Adrenal gland (tissue), 12 donors: ENCODE data around the gene PPFIA2. TPM values are rescaled to one million over a fixed set of nuclear protein-coding genes. Genes with fewer than 3 reads are reported as not detected.

ENCODE experiments used
- DNase-seq, 7 donors: peaks; one replicate each; pipeline ENCODE4 v3.0.0-alpha.2; 2019 to 2020
- H3K27ac ChIP-seq, 5 donors: fragments of 200-600 bp; sonication (generic) in 4 of 5; 1 replicate in 3 of 5; 2 replicates in 2 of 5; pipeline versions ENCODE4 v1.5.1 to v1.8.0; 2016 to 2020; ENCODE audit warnings: mild to moderate bottlenecking in 1 of 5
- H3K27me3 ChIP-seq: fragments of 200-600 bp; 2 replicates; pipeline ENCODE4 v1.8.0; 2021
- H3K36me3 ChIP-seq, 2 donors: fragments of 200-600 bp; replicated peaks in 1 of 2; 1 replicate in 1 of 2; 2 replicates in 1 of 2; pipeline versions ENCODE4 v1.5.1 to v1.8.0; 2018 to 2022
- H3K4me1 ChIP-seq, 2 donors: fragments of 200-600 bp; replicated peaks in 1 of 2; 1 replicate in 1 of 2; 2 replicates in 1 of 2; pipeline versions ENCODE4 v1.5.1 to v1.8.0; 2018 to 2021
- H3K4me3 ChIP-seq, 4 donors: fragments of 200-600 bp; sonication (generic) in 3 of 4; one replicate each; pipeline ENCODE4 v1.5.1; 2016 to 2018
- H3K9me3 ChIP-seq, 3 donors: fragments of 200-600 bp; sonication (generic) in 1 of 3; replicated peaks in 1 of 3; 1 replicate in 2 of 3; 2 replicates in 1 of 3; pipeline versions ENCODE4 v1.5.1 to v1.8.0; 2016 to 2021
- POLR2A ChIP-seq, 2 donors: fragments of 450-650 bp; IDR thresholded peaks; one replicate each; pipeline ENCODE4 v1.6.1; 2017; ENCODE audit warnings: antibody characterized with exemption in 2 of 2, mild to moderate bottlenecking in 2 of 2, moderate library complexity in 1 of 2
- WGBS, 4 donors: extraction: QIAGEN DNeasy Blood & Tissue Kit in 2 of 4; methylation state at CpG; one replicate each; pipeline versions ENCODE4 v1.1.5 to v1.1.7; 2013 to 2017; 5-methylcytosine and 5-hydroxymethylcytosine counted together
- intact Hi-C, 2 donors: fragments of 100-400 bp; cut with DNase I; formaldehyde crosslinking; loops; one replicate each; pipeline versions ENCODE4 v1.14.1 to v1.15.0; 2022 to 2023
- polyA plus RNA-seq, 3 donors: library from polyadenylated mRNA; stranded (reverse); fragments of 200-250 nt in 2 of 3; fragments of 350-450 nt in 1 of 3; fragmentation: Illumina TruSeq in 1 of 3; extraction: RNeasy Lipid Tissue Mini Kit (QIAGEN cat#74804) in 1 of 3; gene quantifications; one replicate each; pipeline ENCODE4 v1.2.3, GENCODE V29; 2013 to 2014
- total RNA-seq, 9 donors: library from RNA; depleted of rRNA in 4 of 9; stranded (reverse); fragments of >200 nt in 4 of 9; fragments of 120-200 nt in 1 of 9; fragmentation: NEBNext Ultra II Directional in 1 of 9; extraction: Animal tissue kit (Norgen Biotek cat#: 25700) in 1 of 9; gene quantifications; one replicate each; pipeline versions ENCODE4 v1.1.0 to v1.2.4, GENCODE V29; 2013 to 2023
- TF ChIP-seq, protein P1 (sequence below), 6 experiments: fragments of 450-650 bp in 4 of 6; fragments of 200-600 bp in 2 of 6; sonication (generic) in 1 of 6; IDR thresholded peaks; 1 replicate in 5 of 6; 2 replicates in 1 of 6; pipeline versions ENCODE4 v1.5.1 to v1.8.0; 2016 to 2021; ENCODE audit warnings: antibody characterized with exemption in 6 of 6, mild to moderate bottlenecking in 2 of 6, moderate library complexity in 1 of 6
- donor health status: healthy with polysubstance abuse.
- donor health status: Bipolar disorder and iron deficiency.
- donor health status: DM: yes; HTN: yes; CAD: no.
- donor health status: DM: no; HTN: no; CAD: no.
- donor health status: DM: no; HTN: no; CAD: no.
- donor health status: DM: yes; HTN: yes; CAD: no.

The PPFIA2 gene
- total and polyA plus RNA-seq, 12 donors: 0.35 to 16.4 (median 2.4) TPM

DNA sequence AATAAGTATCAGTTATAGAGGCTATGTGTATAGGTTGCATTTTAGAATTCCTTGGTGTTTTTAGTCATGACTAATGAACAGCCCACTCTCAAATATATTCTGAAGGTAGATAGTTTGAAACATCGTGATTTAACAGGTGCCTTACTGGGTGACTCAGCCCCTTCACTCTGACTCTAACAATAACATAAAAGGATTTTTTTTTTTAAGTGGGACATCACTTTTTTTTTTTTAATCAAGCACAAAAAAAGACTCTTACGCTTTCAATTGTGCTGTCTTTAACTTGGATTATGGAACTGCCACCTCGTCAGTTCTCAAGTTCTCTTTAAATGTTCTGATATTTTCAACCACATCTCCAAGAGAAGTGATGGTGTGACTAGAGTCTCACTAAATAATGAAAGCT, 46.6 kb downstream of the PPFIA2 start:
- intact Hi-C loops: no loop called here

DNA sequence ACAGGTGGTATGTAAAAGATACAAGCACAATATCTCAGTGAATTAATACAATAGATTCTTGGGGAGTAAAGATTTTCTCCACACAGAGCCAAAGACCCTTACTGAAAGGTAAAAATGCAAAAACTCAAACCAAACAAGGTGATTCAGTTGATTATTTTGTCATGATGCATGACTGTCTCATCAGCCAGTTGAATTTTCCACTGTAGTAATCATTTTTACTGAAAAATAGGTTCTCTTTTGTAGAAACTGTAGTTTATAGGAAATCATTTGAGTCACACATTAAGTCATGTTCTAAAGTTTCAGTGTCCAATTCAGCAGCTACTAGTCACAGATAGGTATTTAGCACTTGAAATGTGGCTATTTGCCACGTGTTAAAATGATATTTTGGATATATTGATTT, 53.6 kb downstream of the PPFIA2 start:
- Histone ChIP-seq H3K4me3 (no peak overlapping the region), H3K9me3 (no peaks in the 10 kb centered on the region), H3K27me3 (no peaks in the 10 kb centered on the region), H3K27ac (no peak overlapping the region), H3K4me1 (no peaks in the 10 kb centered on the region), H3K36me3 (no peaks in the 10 kb centered on the region)
- intact Hi-C loops: no loop called here
- no peak for DNase-seq
- no peak for TF ChIP-seq POLR2A (IDR thresholded peaks at IDR 0.05)
- TF ChIP-seq, protein P1, sequence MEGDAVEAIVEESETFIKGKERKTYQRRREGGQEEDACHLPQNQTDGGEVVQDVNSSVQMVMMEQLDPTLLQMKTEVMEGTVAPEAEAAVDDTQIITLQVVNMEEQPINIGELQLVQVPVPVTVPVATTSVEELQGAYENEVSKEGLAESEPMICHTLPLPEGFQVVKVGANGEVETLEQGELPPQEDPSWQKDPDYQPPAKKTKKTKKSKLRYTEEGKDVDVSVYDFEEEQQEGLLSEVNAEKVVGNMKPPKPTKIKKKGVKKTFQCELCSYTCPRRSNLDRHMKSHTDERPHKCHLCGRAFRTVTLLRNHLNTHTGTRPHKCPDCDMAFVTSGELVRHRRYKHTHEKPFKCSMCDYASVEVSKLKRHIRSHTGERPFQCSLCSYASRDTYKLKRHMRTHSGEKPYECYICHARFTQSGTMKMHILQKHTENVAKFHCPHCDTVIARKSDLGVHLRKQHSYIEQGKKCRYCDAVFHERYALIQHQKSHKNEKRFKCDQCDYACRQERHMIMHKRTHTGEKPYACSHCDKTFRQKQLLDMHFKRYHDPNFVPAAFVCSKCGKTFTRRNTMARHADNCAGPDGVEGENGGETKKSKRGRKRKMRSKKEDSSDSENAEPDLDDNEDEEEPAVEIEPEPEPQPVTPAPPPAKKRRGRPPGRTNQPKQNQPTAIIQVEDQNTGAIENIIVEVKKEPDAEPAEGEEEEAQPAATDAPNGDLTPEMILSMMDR (IDR thresholded peaks at IDR 0.05): no peak
- 56 to 76% (median 67%) methylated on average over 1 of the region's 1 CpG for WGBS, 4 donors

More for the DNA sequence above, 46.6 kb downstream of the PPFIA2 start:
- no peak for TF ChIP-seq POLR2A (IDR thresholded peaks at IDR 0.05)
- TF ChIP-seq, protein P1 (IDR thresholded peaks at IDR 0.05): no peak
- Histone ChIP-seq H3K27ac (no peak overlapping the region), H3K36me3 (no peaks in the 10 kb centered on the region), H3K9me3 (no peaks in the 10 kb centered on the region), H3K4me3 (no peak overlapping the region), H3K27me3 (no peaks in the 10 kb centered on the region), H3K4me1 (no peaks in the 10 kb centered on the region)
- WGBS, 4 donors: 75 to 87% (median 76%) methylated on average over 3 of the region's 3 CpGs
- no peak for DNase-seq

DNA sequence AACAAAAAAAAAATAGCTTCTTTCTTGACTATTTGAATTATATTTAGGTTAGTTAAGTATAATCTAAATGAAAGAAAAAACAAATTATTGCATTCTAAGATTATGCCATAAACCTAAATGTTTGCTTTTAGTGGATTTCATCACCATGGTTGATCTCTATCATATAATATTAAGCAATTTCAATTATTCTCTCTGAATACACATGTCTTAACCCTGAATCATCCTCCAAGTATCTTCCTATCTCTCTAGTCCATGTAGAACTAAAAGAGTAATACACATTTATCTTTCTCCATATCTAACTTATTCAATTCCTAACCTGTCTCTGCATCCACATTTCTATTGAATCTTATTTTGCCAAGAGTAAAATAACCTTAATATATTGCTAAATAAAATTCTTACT, 59.6 kb downstream of the PPFIA2 start:
- H3K27me3 ChIP-seq: no peaks in the 10 kb centered on the region
- no peaks in the 10 kb centered on the region for H3K9me3 ChIP-seq
- intact Hi-C loops: no loop called here
- no peaks in the 10 kb centered on the region for H3K4me1 ChIP-seq
- no peak overlapping the region for H3K27ac ChIP-seq
- DNase-seq: no peak
- no peak overlapping the region for H3K4me3 ChIP-seq
- no peaks in the 10 kb centered on the region for H3K36me3 ChIP-seq
- no peak for TF ChIP-seq POLR2A (IDR thresholded peaks at IDR 0.05)
- TF ChIP-seq, protein P1 (IDR thresholded peaks at IDR 0.05): no peak

DNA sequence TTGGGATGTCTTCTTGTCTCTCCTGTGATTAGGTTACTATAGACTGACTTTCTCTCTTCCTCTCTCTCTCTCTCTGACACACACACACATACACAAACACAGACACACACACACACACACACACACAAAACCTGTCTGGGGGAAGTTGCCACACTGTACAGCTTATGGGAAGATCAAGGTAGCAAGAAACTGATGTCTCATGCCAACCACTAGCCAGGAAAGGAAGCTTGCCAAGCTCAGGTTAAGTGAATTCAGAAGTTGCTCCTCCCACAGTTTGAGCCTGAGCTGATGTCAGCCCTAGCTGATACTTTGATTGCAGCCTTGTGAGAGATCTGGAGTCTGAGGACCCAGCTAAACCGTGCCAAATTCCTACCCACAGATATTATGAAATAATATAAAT, 67.1 kb downstream of the PPFIA2 start:
- no peaks in the 10 kb centered on the region for H3K4me1 ChIP-seq
- no peak overlapping the region for H3K27ac ChIP-seq
- intact Hi-C loops: no loop called here
- DNase-seq: no peak
- no peak for TF ChIP-seq POLR2A (IDR thresholded peaks at IDR 0.05)
- TF ChIP-seq, protein P1 (IDR thresholded peaks at IDR 0.05): no peak
- no peaks in the 10 kb centered on the region for H3K27me3 ChIP-seq
- H3K36me3 ChIP-seq: no peaks in the 10 kb centered on the region
- H3K4me3 ChIP-seq: no peak overlapping the region
- no peaks in the 10 kb centered on the region for H3K9me3 ChIP-seq
- 52 to 75% (median 59%) methylated on average over 1 of the region's 1 CpG for WGBS, 4 donors
